NCI-H1105 (cell line): Measurements from ENCODE around the gene RIMBP2.

Experiments
- DNase-seq: peaks from one replicate; lab custom pipeline; 2025; lab: John Stamatoyannopoulos, UW

The RIMBP2 gene

GRCh38 chr12:130444986-130445385 is 271.1 kb downstream of the RIMBP2 start:
- DNase-seq, result no peak

- no peak for DNase-seq
Measured at GRCh38 chr12:130444061-130444460, 272.0 kb downstream of the RIMBP2 start.

DNA sequence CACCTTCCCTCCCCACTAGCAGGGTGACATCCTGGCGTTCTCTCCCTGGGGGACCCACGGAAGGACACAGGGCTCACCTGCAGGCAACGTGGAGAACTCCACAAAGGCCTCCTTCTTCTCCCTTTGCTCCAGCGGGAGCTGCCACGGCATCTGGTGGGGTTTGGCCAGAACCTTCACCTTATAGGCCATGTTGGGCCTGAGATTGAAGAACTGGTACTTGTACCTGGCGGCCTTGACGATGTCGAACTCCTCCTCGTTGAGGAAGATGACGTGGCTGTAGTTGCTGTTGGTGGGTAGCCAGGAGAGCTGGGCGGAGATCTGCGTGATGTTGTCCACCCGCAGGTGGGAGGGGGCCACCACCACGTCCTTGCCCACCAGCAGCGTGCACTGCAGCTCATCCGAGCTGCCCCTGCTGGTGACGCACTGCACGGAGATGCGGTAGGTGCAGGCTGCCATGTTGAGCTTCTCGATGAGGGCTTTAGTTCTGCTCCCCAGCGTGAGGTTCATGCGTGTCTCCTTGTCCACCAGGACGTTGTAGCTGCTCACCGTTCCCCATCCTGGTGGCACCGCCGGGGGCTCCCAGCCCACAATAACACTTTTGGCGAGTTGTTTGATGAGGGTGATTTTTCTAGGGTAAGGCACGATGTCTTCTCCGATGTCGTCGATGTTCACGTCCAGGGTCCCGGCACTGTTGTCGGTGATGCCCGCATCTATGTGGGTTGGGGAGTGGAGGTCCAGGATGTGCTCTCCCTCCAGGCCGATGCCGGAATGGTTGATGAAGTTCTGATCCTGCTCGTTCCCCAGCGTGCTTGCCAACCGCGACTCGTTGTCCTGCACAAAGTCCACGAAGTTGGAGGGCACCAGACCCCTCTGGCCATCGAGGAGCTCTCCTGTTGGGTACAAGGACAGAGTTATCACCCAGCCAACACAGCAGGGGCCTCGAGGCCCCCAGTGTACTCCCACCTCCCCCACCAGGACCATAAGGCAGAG is 274.0 kb downstream of the RIMBP2 start:
- DNase-seq, result no peak

GRCh38 chr12:130440411-130441080 is 275.6 kb downstream of the RIMBP2 start:
- DNase-seq, result no peak

- DNase-seq, result no peak
Measured at GRCh38 chr12:130439250-130439649, 276.8 kb downstream of the RIMBP2 start.

DNA sequence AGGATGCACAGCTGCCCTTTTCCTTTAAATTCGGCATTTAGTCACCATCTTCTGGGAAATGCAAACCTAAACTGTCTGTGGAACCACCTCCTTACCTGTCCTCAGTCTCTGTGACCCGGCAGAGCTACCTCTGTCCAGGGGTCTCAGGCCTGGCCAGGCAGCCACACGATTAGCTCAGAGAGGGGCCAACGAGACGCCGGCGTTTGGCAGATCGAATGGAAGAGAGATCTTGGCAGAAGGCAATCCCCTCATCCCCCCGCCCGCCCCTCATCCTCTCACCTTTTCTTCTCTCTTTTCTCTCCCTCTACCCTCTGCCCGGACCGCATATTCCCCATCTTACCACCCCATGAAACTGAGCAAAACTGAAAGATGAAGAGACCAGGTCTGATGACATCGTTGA is 277.4 kb downstream of the RIMBP2 start:
- no peak for DNase-seq

DNA sequence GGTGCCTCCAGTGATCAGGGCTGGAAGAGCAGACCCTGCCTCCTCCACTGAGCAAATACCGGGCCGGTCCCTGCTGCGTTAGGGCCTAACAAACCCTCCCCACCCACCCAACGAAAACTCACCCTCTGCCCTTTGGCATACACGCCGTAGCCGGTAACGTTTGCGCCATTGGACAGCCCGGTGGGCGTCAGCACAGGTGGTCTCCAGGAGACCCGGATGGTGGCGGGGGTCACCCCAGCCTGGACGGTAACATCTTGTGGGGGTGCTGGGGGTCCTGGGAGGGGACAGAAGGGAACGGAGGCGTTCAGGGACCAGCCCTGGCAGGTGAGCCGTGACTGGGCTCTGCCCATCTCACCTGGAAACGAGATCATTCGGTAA is 277.9 kb downstream of the RIMBP2 start:
- no peak for DNase-seq

DNA sequence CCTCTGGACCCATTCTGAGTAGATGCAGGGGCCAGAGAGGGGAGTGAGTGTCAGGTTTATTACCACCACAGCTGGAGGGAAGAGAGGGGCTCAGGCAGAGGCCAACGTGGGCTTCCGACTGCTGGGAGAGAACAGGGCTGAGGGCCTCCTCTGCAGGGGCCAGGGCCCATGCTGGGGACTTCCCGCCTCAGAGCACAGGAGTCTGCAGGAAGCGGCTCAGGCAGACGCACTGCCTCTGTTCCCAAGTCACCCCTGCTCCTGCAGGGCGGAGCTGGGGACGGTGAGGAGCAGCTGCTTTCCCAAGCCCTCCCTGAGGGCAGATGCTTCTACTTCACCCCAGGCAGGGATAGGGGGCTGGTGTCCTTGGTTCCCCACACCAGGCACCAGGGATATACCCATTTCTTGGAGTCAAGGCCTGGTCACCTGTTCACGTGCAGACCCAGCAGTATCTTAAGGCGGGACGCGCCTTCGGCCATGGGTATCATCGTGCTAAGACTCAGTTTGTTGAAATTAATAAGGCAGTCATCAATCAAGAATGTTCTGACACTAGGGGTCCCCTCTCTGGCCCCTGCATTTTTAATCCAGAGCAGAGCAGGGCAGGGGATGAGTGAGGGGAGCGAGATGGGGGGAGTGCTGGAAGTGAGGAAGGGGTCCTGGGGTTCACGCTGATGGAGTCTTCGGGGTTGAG is 278.4 kb downstream of the RIMBP2 start:
- DNase-seq, result no peak

DNA sequence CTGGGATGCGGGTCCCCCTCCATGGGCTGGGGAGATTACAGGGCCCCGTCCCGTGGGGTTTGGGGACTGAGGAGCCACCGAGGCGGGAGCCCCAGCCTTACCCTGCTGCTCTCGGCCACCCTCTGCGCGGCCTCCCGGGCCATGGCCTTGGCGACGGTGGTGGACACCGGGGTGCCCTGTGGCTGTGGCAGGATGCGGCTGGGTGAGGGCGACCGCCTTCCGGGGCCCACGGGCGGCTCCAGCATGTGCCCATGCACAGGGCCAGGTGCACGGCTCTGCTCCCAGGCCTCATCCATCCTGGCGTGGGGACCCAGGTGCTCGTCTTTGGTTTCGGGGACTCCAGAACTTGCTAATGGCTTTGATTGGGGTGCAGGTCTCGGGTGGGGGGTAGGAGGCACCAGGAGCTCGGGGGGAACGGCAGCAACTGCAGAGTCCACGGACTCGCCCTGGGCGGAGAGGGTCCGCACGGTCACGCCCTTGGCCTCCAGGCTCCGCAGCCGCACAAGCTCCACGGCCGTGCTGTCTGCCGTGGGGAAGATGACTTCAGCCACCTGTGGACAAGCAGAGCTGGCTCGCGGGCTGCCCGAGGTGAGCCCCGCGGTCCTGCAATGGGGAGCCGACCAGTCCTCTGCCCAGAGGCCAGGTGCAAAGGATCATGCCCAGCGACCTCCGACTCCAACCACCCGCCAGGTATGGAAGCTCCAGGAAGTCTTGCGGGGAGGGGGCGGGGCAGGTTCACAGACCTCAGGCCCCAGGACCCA is 279.2 kb downstream of the RIMBP2 start:
- DNase-seq, result no peak

- DNase-seq, result no peak
Measured at GRCh38 chr12:130435826-130436225, 280.3 kb downstream of the RIMBP2 start.

DNA sequence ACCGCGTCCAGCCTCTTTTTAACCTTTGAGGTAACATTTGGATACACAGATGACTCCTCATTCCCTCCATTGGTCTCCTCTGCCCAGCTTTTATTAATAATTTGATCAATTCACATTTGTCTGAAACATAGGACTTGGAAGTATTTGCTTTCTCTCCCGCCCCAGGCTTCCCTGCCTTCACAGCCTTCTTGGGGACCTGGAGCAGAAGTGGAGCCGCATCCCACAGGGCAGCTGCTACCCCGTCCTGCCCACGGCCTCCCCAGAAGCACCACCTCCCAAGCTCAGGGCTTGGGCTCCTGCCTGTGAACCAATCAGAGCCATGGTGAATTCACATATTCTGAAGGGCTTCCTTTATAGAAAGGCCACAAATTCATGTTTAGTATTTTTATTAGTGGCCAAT is 280.8 kb downstream of the RIMBP2 start:
- no peak for DNase-seq

GRCh38 chr12:130434560-130434959 is 281.5 kb downstream of the RIMBP2 start:
- no peak for DNase-seq

GRCh38 chr12:130433834-130434233 is 282.3 kb downstream of the RIMBP2 start:
- no peak for DNase-seq

GRCh38 chr12:130433411-130433810 is 282.7 kb downstream of the RIMBP2 start:
- no peak for DNase-seq

DNA sequence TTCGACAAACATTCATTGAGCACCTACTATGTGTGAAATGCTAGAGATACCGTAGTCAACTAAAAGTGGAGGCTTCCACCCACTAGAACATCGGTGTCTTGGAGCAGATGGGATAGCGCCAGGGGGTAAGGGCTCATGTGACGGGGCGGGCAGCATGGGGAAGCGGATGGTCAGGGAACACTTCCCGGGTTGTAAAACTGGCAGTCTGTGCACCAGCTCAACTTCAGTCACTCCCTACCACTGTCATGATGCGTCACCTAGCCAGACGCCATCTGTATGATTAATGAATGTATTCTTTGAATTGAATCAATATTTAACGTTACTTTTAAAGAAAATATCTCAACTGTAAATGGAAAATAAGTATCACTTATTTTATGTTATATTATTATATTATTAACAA is 284.9 kb downstream of the RIMBP2 start:
- no peak for DNase-seq

DNA sequence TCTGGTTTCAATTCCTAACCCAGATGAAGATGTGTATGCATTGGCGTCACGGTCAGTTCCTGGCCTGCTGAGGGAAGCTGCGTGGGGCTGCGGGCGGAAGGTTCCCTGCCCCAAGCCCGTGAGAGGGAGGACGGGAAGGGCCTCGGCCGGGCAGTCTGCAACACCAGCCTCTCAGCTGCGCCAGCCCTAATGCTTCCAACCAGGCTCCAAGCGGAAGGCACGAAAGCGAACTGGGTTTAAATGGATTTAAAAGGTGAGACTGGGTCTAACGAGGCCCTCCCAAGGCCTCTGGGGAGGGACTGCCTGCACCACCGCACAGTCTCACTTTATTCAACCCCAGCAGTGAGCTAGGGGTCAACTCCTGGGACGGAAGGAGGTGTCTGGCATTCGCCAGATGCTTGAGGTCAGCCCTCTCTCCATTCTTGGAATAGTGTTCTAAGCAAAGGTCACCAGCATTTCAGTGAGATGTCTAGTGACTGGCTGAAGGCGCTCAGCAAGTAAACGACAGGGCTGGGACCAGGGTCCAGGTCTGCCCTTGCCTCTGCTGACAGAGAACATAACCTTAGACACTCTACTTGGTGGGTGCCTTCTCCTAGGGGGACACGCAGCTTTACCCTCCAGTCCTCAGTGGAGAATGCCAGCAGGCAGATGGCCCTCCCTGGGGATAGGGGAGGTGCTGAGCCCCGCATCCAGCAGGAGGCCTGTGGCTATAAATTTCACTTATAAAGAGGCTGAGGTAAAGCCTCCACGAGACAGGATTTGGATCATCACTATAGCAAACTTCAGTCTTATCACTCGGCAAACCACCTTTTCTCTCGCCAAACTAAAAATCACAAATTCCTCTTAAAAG is 286.2 kb downstream of the RIMBP2 start:
- DNase-seq, result no peak

- no peak for DNase-seq
Measured at GRCh38 chr12:130428116-130428515, 288.0 kb downstream of the RIMBP2 start.

GRCh38 chr12:130427381-130427887 is 288.7 kb downstream of the RIMBP2 start:
- no peak for DNase-seq

GRCh38 chr12:130425698-130426245 is 290.3 kb downstream of the RIMBP2 start:
- DNase-seq, result no peak
